Measurements from ENCODE around the gene RBM22.

RBM22 gene

GRCh38 chr5:150642567-150642927, 58.3 kb downstream of the RBM22 start:
- Mint-ChIP-seq H3K36me3 (ENCODE audit: low read depth) (no peaks in the 10 kb centered on the region), H3K4me3 (no peak overlapping the region), H3K27me3 (ENCODE audit: low read depth) (peaks cover 8% of the 10 kb centered on the region), H3K9me3 (no peaks in the 10 kb centered on the region), H3K4me1 (ENCODE audit: low read depth) (no peaks in the 10 kb centered on the region), H3K27ac (no peak overlapping the region)
- DNase-seq (ENCODE audit: low spot score): no peak

DNA sequence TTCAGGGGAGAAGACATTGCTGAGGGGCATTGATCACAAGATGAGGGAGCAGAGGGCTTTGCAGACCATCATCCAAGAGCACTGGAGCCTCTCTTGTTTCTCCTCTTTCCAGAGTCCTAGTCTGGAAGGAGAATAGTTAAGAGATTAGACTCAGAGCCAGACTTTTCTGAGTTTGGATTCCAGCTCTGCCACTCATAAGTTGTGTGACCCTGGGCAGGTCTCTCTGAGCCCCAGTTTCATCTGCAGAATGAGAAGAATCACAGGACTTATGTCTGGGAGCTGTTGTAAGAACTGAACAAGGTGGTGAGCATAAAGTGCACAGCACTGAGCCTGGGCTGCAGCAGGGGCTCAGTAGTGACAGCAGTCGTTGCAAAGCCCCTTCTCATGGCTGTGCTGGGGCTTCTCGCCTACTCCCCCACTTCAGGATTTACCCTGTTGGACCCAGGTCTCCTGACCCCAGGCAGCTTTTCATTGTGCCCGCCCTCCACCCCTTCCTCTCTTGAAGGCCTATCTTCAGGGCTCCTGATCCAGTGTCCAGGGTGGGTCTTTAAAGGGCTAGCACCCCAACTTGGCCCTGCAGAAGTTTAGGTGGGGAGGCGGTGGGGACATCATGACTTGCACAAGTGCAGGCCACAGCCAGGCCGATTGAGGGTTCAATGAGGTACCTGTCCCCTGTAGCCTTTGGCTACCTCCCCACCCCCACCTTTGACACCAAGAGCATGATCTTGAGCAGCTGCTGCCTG, 58.9 kb downstream of the RBM22 start:
- Mint-ChIP-seq H3K36me3 (ENCODE audit: low read depth) (no peaks in the 10 kb centered on the region), H3K27me3 (ENCODE audit: low read depth) (peaks cover 8% of the 10 kb centered on the region), H3K9me3 (no peaks in the 10 kb centered on the region), H3K27ac (no peak overlapping the region), H3K4me3 (no peak overlapping the region), H3K4me1 (ENCODE audit: low read depth) (no peaks in the 10 kb centered on the region)
- no peak for DNase-seq (ENCODE audit: low spot score)

GRCh38 chr5:150641006-150641570, 59.8 kb downstream of the RBM22 start:
- Mint-ChIP-seq H3K27ac (no peak overlapping the region), H3K9me3 (no peaks in the 10 kb centered on the region), H3K27me3 (ENCODE audit: low read depth) (peaks cover 14% of the 10 kb centered on the region), H3K4me3 (no peak overlapping the region), H3K4me1 (ENCODE audit: low read depth) (no peaks in the 10 kb centered on the region), H3K36me3 (ENCODE audit: low read depth) (no peaks in the 10 kb centered on the region)
- DNase-seq (ENCODE audit: low spot score): no peak
